Measurements from ENCODE around the gene ARID3A. TPM values are rescaled to one million over a fixed set of nuclear protein-coding genes. Genes with fewer than 3 reads are reported as not detected.

Gene ARID3A
- total RNA-seq, 1 experiment from 2014 or later: 5.6 TPM

GRCh38 chr19:942133-942645, 16.4 kb downstream of the ARID3A start:
- Histone ChIP-seq H3K9me2 (replicated peaks; ENCODE audit: low read length) (no peaks in the 10 kb centered on the region), H3K27me3 (ENCODE audit: low read length) (no peaks in the 10 kb centered on the region), H3K79me2 (ENCODE audit: low read length) (peaks cover 4% of the 10 kb centered on the region; the same call in 1 of the 2 replicates), H3K4me1 (ENCODE audit: insufficient read depth, low read length) (peaks cover 17% of the 10 kb centered on the region; the same call in 1 of the 2 replicates), H3F3A (ENCODE audit: low read length, unreplicated experiment) (no peaks in the 10 kb centered on the region), H3K4me3 (ENCODE audit: low read length) (peak overlapping the region; percentile 64; the same call in 1 of the 2 replicates), H3K9me3 (ENCODE audit: low read length) (no peaks in the 10 kb centered on the region), H3K27ac (ENCODE audit: low read length) (no peak overlapping the region), H2AFZ (ENCODE audit: low read length) (no peak overlapping the region), H3K9ac (ENCODE audit: low read length) (no peak overlapping the region), H3K36me3 (ENCODE audit: low read depth, low read length) (no peaks in the 10 kb centered on the region), H3K4me2 (ENCODE audit: low read length) (peak overlapping the region; percentile 85), H4K20me1 (ENCODE audit: low read length) (no peaks in the 10 kb centered on the region)
- POLR2A ChIA-PET (ENCODE audit: unreplicated experiment): no interaction called here
- BruUV-seq (replicated peaks): no TSS peak
- intact Hi-C loops (cut with micrococcal nuclease): no loop called here
- CTCF ChIA-PET: no interaction called here
- DNase-seq (no peak), ATAC-seq (no peak)
- TF ChIP-seq EZH2phosphoT487 (IDR thresholded peaks at IDR 0.05; ENCODE audit: borderline replicate concordance, low read length): no peak
- TF ChIP-seq EZH2 (IDR thresholded peaks at IDR 0.05; ENCODE audit: low read length, unreplicated experiment): no peak
- no peak for TF ChIP-seq CTCF (conservative IDR thresholded peaks at IDR 0.05; ENCODE audit: low read depth, low read length)

GRCh38 chr19:943551-944170, 17.8 kb downstream of the ARID3A start:
- H3K79me2 ChIP-seq (ENCODE audit: low read length): peaks cover 4% of the 10 kb centered on the region; the same call in 1 of the 2 replicates

More at GRCh38 chr19:943551-944170, 17.8 kb downstream of the ARID3A start:
- no peaks in the 10 kb centered on the region for H3F3A ChIP-seq (ENCODE audit: low read length, unreplicated experiment)
- H3K4me3 ChIP-seq (ENCODE audit: low read length): no peak overlapping the region
- ChIA-PET CTCF (no interaction called here), POLR2A (ENCODE audit: unreplicated experiment) (no interaction called here)
- H3K4me1 ChIP-seq (ENCODE audit: insufficient read depth, low read length): peaks cover 17% of the 10 kb centered on the region; the same call in 1 of the 2 replicates
- TF ChIP-seq EZH2phosphoT487 (IDR thresholded peaks at IDR 0.05; ENCODE audit: borderline replicate concordance, low read length) (no peak), CTCF (conservative IDR thresholded peaks at IDR 0.05; ENCODE audit: low read depth, low read length) (no peak), EZH2 (IDR thresholded peaks at IDR 0.05; ENCODE audit: low read length, unreplicated experiment) (no peak)
- ATAC-seq (no peak), DNase-seq (no peak)
- H3K4me2 ChIP-seq (ENCODE audit: low read length): no peak overlapping the region
- no peaks in the 10 kb centered on the region for H3K36me3 ChIP-seq (ENCODE audit: low read depth, low read length)
- no TSS peak for BruUV-seq (replicated peaks)
- intact Hi-C loops (cut with micrococcal nuclease): no loop called here
- H3K9me3 ChIP-seq (ENCODE audit: low read length): no peaks in the 10 kb centered on the region
- H4K20me1 ChIP-seq (ENCODE audit: low read length): no peaks in the 10 kb centered on the region
- no peaks in the 10 kb centered on the region for H3K9me2 ChIP-seq (replicated peaks; ENCODE audit: low read length)
- H3K27ac ChIP-seq (ENCODE audit: low read length): no peak overlapping the region
- no peaks in the 10 kb centered on the region for H3K27me3 ChIP-seq (ENCODE audit: low read length)
- H2AFZ ChIP-seq (ENCODE audit: low read length): no peak overlapping the region
- H3K9ac ChIP-seq (ENCODE audit: low read length): no peak overlapping the region
